ENCODE results near the gene RCOR1.
A peak's percentile ranks its signal among the peaks of the same experiment; 100 is the strongest.
"Not testable (repeated sequence)": the region's sequence is repeated elsewhere in the genome, so short reads cannot be mapped to it uniquely, and the experiment has no call there.

Gene RCOR1

DNA sequence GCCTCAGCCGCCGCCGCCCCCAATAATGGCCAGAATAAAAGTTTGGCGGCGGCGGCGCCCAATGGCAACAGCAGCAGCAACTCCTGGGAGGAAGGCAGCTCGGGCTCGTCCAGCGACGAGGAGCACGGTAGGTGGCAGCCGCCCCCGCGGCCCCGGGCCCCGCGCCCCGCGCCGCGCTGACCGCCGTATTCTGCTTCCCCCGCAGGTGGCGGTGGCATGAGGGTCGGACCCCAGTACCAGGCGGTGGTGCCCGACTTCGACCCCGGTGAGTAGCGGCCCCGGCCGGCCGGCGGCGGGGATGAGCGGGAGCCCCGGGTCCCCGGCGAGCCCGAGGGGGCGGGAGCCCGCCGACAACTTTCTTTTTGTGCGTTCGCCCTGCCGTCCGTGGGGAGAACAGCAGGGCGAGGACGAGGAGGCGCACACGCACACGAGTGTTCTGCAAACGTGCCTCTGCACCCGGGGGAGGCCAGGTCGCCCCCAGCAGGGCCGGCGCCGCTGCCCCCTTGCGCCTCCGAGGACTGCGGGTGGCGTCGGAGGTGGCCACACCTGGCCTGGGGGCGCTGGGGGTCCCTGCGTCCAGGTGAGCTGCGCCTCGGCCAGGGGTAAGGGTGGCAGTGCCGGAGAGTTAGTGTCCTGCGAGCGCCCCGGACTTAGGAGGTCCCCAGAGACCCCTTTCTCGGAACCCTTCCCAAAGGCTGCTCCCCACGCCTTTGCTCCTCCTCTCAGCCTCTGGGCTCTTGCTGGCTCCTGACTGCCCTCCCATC, 794 bp downstream of the RCOR1 start:
- peak; percentile 38 for DNase-seq (ENCODE audit: low spot score)

DNA sequence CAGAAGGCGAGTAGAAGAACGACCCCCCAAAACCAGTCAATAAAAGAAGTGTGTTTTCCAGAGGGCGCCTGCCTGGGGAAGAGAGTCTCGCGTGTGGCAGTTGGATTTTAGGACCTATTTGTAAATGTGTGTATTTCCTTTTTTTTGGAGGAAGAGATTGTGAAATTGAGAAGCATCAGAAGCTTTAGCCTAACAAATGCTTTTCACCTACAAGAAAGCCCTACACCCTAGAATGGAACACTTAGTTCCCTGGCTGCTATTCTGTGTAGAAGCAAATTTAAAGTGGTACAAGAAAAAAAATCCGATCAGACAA, 1.3 kb downstream of the RCOR1 start:
- no peak for DNase-seq (ENCODE audit: low spot score)

DNA sequence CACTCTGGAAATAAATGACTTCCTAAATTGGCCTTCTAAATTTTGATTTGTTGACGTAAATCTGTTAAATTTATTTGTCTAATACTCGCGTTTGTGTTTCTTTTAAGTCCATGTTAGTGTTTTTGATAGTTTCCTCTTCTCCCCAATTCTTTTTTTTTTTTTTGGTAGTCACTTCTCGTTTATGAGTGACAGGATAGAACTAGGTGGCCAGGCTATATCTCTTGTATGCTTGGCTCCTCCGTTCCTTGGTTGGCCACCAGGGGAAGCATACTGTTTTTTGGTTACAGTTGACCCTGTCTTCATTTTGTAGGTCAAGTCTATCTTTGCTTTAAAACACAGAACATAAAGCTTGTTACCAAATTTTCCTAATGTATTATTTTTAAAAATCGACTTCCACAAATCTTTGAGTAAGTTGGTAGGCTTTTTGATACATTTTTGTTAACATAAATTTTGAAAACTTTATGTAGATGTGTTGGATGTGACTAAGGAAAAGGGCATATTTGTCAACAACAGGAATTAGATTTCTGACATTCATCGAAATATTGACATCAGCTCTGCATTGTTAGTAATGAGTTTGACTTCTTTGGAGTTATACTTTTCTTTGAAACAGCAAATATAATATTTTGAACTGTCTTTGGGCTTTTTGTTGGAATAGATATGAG, 2.2 kb downstream of the RCOR1 start:
- peak; percentile 78 for DNase-seq (ENCODE audit: low spot score)

DNA sequence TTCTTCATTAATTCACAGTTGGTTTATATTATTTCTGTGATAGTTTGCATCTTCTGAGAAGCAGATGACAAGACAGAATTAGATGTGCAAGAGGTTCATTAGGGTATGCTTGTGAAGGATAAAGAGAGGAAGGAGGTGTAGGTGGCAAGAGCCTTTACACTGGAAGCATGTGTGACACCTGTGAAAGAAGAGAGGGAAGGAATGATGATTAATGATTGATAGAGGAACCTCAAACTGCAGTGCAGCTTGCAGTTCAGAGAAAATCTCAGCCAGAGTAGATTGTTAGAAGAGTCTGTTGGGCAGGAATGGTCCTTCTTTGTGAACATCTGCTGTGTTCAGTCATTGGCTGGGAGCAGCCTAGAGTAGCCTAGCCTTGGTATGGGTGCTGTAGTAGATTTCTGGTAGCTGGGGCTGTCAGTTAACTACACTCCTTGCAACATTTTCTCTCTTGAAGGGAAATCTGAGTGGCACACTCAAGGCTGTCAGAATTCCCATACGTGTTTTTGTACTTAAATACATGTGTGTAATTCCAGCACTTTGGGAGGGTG, 9.0 kb downstream of the RCOR1 start:
- DNase-seq (ENCODE audit: low spot score), result no peak

DNA sequence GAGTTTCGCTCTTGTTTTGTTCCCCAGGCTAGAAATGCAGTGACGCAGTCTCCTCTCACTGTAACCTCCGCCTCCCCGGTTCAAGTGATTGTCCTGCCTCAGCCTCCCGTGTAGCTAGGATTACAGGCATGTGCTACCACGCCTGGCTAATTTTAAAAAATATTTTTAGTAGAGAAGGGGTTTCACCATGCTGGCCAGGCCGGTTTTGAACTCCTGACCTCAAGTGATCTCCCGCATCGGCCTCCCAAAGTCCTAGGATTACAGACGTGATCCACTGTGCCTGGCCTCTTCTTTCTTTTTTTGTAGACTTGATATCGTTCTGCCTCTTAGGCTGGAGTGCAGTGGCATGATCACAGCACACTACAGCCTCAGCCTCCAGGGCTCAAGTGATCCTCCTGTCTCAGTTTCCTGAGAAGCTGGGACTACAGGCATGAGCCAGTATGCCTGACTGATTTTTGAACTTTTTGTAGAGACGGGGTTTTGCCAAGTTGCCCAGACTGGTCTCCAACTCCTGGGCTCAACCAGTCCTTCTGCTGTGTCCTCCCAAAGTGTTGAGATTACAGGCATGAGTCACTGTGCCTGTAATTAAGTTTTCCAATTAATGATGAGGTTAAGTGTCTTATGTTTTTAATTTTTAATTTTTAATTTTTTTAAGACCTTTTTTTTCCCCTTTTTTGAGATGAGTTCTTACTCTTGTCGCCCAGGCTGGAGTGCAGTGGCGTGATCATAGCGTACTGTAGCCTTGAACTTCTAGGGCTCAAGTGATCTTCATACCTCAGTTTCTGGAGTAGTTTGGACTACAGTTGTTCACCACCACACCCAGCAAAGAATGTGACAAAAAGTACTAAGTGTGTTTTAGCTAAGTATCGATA, 10.2 kb downstream of the RCOR1 start:
- no peak for DNase-seq (ENCODE audit: low spot score)

DNA sequence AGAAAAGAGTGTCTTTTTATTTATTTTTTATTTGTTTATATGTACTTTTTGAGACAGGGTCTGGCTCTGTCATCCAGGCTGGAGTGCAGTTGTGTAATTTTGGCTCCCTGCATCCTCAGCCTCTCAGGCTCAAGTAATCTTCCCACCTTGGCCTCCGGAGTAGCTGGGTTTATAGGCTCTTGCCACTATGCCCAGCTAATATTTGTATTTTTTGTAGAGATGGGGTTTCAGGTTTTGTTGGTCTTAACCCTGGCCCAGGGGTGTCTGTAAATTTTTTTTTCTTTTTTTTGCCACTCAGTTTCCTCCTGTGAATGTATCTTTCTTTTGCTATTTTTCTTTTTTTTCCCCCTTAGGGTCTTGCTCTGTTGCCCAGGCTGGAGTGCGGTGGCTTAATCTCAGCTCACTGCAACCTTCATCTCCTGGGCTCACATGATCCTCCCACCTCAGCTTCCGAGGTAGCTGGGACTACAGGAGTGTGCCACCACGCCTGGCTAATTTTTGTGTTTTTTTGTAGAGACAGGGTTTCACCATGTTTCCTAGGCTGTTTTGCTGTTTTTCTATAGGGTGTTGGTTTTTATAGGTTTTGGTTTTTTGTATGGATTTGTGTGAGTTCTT, 11.0 kb downstream of the RCOR1 start:
- DNase-seq (ENCODE audit: low spot score), result no peak

DNA sequence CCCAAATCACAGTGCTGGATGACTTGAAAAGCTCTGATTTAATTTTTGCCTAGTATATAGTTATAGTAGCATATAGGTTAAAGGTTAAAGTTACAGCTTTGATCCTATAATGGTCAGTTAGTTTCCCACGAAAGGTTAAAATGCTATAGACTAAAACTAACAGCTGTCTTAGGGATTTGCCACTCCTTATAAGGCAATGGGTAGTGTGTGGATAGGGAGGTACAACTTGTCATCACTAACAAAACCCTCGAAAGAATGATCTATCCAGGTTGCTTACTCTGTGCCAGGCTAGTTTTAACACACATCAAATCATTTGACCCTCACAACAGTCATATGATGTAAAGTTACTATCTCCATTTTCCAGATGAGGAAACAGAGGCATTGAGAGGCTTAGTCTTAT, 11.7 kb downstream of the RCOR1 start:
- no peak for DNase-seq (ENCODE audit: low spot score)

DNA sequence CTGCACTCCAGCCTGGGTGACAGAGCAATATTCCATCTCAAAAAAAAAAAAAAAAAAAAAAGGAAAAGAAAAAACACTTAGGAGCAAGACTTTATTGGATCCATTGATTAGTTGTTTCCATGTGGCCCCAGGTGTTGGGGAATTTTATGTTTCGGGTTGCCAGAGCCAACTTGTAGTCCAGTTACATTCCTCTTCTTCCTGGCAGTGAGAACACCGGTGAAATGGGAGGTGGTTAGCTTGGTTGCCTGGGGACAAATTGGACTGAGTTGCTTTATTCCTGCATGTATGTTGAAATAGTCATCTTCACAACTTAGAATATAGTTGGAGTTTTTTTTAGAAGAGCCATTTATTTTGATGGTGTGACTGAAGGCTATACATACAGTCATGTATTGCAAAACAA, 12.6 kb downstream of the RCOR1 start:
- no peak for DNase-seq (ENCODE audit: low spot score)

DNA sequence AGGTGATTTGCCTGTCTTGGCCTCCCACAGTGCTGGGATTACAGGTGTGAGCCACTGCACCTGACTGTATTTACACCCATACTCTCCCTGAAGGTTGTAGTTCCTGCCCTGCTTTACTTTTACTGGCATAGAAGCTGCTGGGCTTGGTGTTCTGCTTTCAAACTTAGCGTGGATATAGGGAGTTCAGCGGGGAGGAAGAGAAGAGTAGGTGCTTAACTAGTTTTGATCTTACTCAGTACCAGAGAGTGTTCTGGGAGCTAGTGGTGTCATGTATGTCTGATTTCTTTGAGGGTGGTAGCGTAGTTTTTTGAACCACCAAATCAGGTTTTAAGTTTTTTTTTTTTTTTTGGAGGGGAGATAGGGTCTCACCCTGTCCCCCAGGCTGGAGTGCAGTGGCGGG, 13.8 kb downstream of the RCOR1 start:
- no peak for DNase-seq (ENCODE audit: low spot score)

DNA sequence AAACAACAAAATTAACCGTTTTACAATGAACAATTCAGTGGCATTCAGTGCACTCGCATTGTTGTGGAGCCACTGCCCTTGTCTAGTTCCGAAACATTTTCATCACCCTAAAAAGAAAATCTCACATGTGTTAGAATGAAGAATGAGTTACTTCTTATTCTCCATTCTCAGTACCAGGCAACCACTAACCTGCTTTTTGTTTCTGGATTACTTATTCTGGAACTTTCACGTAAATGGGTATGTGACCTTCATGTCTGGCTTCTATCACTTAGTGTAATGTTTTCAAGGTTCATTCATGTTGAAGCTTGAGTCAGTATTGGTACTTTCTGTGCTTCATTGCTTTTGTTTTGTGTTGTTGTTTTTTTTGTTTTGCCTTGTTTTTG, 15.6 kb downstream of the RCOR1 start:
- DNase-seq (ENCODE audit: low spot score), result no peak

DNA sequence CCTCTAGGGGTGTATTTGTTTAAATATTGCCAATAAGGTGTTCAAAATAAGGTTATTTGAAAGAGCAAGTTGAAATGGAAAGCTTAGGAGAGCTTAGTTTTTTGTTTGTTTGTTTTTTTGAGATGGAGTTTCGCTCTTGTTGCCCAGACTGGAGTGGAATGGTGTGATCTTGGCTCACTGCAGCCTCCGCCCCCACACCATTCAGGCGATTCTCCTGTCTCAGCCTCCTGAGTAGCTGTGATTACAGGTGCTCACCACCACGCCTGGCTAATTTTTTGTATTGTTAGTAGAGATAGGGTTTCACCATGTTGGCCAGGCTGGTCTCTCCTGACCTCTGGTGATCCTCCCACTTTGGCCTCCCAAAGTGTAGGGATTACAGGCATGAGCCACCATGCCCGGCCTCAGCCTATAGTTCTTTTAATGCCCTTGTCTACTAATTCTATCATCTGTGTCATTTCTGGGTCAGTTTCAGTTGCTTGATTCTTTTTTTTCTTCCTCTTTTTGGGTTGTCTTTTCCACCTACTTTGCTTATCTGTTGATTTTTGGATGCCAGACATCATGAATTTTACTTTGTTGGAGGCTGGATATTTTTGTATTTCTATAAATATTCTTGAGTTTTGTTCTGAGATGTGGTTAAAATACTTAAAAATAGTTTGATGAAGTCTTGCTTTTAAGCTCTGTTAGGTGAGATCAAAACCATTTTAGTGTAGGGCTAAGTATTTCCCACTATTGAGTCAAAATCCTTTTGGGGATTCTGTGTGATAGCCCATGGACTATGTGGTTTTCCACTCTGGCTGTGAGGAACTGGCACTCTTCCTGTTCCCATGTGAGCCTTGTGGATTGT, 18.7 kb downstream of the RCOR1 start:
- DNase-seq (ENCODE audit: low spot score), result no peak

DNA sequence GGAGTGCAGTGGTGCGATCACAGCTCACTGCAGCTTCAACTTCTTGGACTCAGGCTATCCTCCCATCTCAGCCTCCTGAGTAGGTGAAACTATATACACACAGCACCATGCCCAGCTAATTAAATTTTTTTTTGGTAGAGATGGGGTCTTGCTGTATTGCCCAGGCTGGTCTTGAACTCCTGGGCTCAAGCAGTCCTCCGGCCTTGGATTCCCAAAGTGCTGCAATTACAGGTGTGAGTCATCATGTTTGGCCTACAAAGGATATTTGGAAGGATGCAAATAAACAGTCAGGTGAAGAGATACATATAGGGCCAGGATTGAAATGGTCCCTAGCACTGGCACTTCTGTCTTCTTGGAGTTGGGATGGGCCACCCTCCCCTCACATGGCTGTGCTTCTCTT, 23.9 kb downstream of the RCOR1 start:
- no peak for DNase-seq (ENCODE audit: low spot score)

DNA sequence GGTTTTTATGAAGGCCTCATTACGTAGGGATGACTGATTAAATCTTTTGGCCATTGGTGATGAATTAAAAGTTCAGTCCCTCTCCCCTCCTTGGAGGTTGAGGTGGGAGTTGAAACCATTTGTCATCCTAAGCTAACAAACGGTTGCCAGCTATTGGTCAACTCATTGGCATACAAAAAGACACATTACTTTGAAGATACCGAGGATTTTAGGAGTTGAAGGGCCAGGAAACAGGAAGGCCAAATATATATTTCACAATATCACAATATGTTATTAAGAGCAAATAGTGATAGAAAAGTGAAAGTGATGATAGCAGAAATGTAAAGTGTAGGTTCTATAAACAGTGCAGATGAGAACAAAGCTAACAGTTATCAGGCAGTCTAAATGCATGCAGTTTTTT, 24.4 kb downstream of the RCOR1 start:
- DNase-seq (ENCODE audit: low spot score), result no peak

DNA sequence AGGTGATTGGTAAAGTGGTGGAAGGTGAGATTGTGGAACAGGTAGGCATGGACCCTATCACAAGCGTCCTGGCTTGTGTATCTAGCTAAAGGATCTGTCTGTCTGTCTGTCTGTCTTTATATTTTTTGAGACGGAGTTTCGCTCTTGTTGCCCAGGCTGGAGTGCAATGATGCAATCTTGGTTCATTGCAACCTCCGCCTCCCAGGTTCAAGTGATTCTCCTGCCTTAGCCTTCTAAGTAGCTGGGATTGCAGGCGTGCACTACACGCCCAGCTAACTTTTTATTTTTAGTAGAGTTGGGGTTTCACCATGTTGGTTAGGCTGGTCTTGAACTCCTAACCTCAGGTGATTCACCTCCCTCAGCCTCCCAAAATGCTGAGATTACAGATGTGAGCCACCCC, 26.6 kb downstream of the RCOR1 start:
- not testable (repeated sequence) for DNase-seq (ENCODE audit: low spot score)

DNA sequence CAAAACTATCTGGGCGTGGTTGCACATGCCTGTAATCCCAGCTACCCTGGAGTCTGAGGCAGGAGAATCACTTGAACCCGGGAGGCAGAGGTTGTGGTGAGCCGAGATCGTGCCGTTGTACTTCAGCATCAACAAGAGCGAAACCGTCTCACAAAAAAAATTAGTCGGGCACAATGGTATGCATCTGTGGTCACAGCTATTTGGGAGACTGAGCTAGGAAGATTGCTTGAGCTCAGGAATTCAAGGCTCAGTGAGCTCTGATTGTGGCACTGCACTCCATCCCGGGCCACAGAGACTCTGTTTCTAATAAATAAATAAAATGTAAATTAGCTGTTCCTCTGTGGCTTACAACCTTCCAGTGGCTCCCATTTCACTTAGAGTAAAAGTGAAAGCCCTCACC, 28.0 kb downstream of the RCOR1 start:
- no peak for DNase-seq (ENCODE audit: low spot score)

DNA sequence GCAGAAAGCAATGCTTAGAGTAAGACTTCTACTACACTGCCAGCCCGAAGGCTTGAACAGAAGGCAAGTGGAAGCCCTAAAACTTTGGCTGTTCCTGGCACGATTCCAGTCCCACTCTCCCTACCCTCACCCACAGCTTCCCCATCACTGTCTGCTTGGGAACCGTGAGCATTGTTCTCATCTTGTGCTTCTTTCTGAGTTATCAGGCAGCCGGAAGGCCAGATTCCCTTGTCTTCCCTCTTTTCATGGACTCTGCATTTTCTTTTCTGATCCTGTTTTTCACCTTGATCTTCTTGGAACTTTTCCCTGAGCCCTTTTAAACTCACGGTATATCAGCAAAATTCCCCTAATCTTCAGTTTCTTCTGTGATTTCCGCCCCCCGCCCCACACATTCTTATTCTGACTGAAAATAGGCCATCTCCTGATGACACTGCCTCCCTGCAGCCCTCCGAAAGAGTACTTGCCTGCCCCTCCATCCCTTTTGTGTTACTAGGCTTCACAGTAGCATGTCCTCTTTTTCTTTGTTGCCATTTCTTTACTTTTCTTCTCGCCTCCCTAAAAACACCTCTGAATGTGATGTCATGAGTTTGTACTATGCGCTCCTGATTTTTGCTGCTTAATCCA, 29.9 kb downstream of the RCOR1 start:
- DNase-seq (ENCODE audit: low spot score), result no peak

DNA sequence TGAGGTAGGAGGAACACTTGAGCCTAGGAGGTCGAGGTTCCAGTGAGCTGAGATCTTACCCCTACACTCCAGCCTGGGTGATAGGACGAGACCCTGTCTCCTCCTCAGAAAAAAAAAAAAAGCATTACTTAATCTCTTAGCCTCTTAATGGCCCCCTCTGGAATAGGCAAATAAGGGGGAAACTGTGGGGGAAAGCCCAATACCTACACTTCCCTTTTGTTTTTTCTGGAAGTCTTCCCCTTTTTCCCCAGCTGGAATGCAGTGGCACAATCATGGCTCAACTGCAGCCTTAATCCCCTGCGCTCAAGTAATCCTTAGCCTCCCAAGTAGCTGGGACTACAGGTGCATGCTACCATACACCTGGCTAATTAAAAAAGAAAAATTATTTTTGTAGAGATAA, 32.2 kb downstream of the RCOR1 start:
- DNase-seq (ENCODE audit: low spot score), result no peak

DNA sequence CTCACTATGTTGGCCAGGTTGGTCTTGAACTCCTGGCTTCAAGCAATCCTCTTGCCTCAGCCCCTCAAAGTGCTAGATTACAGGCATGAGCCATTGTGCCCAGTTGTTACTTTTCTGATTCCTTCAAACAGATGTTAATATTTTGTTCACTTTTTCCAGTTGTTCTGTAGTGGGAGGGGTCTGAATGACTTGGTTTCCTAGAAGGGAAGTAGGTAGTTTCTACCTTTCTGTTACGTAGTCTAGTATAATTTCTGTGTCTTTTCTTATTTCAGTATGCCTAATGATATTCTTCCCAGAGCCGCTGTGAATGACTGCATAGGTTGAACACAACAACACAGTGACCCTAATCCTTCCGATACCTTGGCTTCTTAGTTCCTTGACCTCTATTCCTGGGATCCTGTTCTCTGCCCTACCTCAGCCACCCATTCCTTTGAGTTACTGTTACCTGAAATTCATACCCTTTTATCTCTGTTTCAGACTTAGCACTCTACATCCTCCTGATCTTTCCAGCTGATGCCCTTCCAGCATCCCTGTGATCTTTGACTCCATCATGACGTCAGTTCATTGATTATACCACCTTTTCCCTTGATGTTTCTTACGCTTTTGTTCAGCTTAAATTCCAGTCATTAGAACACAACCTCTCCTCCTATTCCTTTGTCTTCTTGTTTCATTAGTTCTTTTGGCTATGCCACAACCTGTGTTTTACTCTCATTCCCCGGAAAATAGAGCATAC, 33.3 kb downstream of the RCOR1 start:
- no peak for DNase-seq (ENCODE audit: low spot score)

DNA sequence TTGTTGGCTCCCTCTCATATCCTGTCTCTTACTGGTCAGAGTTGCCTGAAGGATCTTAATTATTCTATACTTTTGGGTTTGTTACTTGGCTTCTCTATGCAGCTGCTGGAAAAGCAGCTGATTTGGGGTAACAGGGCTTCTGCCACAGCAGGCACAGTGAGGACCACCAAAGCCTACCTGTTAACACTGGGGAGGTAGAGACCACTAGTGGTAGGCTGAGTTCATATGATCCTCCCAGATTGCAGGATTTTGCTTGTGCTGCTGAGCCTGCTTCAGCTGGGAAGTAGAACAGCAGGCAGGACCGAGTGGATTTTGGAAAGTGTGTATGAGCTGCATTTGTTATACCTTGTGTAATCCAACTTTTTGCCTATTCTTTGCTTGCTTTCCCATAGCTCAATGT, 34.1 kb downstream of the RCOR1 start:
- DNase-seq (ENCODE audit: low spot score), result no peak

DNA sequence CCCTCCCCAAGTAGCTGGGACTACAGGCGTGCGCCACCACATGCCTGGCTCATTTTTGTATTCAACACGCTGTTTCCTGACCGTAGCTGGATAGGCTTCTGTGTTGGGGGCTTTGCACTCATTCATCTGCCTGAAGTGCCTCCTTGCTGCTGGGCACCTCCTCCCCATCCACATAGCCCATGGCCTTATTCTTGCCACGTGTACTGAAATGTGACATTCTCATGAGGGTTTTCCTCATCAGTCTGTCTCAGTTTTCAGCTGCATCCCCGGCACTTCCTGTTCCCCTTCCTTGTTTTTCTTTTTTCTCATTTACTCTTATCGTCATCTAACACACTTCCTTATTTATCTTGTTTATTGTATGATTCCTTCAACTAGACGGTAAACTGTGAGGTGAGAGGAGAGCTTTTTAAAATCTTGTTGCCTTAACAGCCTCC, 36.6 kb downstream of the RCOR1 start:
- no peak for DNase-seq (ENCODE audit: low spot score)

Data from LoVo (cell line).